ENCODE data around the gene GJB4. TPM values are rescaled to one million over a fixed set of nuclear protein-coding genes. Genes with fewer than 3 reads are reported as not detected.
A peak's percentile ranks its signal among the peaks of the same experiment; 100 is the strongest.

Gene GJB4
- polyA plus RNA-seq, 3 donors, result not detected

DNA sequence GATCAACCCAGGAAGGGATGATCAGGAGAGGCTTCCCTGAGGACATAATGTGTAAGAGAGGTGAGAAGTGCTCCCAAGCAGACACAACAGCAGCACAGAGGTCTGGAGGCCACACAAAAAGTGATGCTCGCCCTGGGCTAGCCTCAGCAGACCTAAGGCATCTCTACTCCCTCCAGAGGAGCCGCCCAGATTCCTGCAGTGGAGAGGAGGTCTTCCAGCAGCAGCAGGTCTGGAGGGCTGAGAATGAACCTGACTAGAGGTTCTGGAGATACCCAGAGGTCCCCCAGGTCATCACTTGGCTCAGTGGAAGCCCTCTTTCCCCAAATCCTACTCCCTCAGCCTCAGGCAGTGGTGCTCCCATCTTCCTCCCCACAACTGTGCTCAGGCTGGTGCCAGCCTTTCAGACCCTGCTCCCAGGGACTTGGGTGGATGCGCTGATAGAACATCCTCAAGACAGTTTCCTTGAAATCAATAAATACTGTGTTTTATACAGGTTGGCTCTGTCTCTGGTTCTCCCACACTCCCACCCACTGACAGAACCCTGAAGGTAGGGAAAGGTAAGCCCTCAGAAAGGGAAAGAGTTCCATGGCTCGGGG, 26.4 kb downstream of the GJB4 start:
- DNase-seq, result no peak
- no peaks in the 10 kb centered on the region for H3K4me1 ChIP-seq (ENCODE audit: control insufficient read depth in 1 of 2, insufficient read depth in 2 of 2, low read length in 2 of 2)
- Mint-ChIP-seq H3K4me1 (no peaks in the 10 kb centered on the region), H3K27me3 (ENCODE audit: low read depth in 3 of 3) (peaks cover 23 to 37% (median 25%) of the 10 kb centered on the region in 3 donors), H3K36me3 (no peaks in the 10 kb centered on the region), H3K4me3 (no peak overlapping the region), H3K9me3 (peaks cover 0 to 9% (median 4%) of the 10 kb centered on the region in 7 donors), H3K27ac (no peak overlapping the region)
- no peak overlapping the region for H3K4me3 ChIP-seq (replicated peaks in 1 of 3; ENCODE audit: low read depth in 2 of 3, low read length in 3 of 3)
- no peaks in the 10 kb centered on the region for H4K20me1 ChIP-seq (ENCODE audit: insufficient read depth, low read length)
- peaks cover 13 to 24% of the 10 kb centered on the region in 2 donors for H3K27me3 ChIP-seq (ENCODE audit: control insufficient read depth in 2 of 2, insufficient read depth in 2 of 2, low read length in 2 of 2)
- H3K9me3 ChIP-seq (replicated peaks in 1 of 2; ENCODE audit: control insufficient read depth in 1 of 2, insufficient read depth in 1 of 2, low read length in 2 of 2), result peaks cover 0 to 10% of the 10 kb centered on the region in 2 donors
- no peak overlapping the region for H2AFZ ChIP-seq (ENCODE audit: insufficient read depth, low read depth, low read length, poor library complexity, severe bottlenecking)
- no peaks in the 10 kb centered on the region for H3K79me2 ChIP-seq (ENCODE audit: insufficient read depth, low read length)
- 40% methylated on average over 2 of the region's 4 CpGs for WGBS (ENCODE audit: insufficient coverage)
- no peak overlapping the region for H3K9ac ChIP-seq (ENCODE audit: insufficient read depth, low read length, poor library complexity, severe bottlenecking)
- no peak for TF ChIP-seq CTCF (IDR thresholded peaks at IDR 0.05)
- H3K4me2 ChIP-seq (replicated peaks; ENCODE audit: extremely low read depth, low read length, poor library complexity, severe bottlenecking), result no peak overlapping the region
- H3K36me3 ChIP-seq (replicated peaks in 1 of 2; ENCODE audit: control insufficient read depth in 1 of 2, insufficient read depth in 2 of 2, low read length in 2 of 2), result no peaks in the 10 kb centered on the region
- intact Hi-C loops (cut with micrococcal nuclease), result loop anchor here in 1 of 2 donors (2.0 to 5.0 kb wide), 2 partner anchors 67 to 511 kb away; no protein-coding TSS in a partner anchor
- no peak overlapping the region for H3K27ac ChIP-seq (ENCODE audit: low read depth in 1 of 2, low read length in 2 of 2)

DNA sequence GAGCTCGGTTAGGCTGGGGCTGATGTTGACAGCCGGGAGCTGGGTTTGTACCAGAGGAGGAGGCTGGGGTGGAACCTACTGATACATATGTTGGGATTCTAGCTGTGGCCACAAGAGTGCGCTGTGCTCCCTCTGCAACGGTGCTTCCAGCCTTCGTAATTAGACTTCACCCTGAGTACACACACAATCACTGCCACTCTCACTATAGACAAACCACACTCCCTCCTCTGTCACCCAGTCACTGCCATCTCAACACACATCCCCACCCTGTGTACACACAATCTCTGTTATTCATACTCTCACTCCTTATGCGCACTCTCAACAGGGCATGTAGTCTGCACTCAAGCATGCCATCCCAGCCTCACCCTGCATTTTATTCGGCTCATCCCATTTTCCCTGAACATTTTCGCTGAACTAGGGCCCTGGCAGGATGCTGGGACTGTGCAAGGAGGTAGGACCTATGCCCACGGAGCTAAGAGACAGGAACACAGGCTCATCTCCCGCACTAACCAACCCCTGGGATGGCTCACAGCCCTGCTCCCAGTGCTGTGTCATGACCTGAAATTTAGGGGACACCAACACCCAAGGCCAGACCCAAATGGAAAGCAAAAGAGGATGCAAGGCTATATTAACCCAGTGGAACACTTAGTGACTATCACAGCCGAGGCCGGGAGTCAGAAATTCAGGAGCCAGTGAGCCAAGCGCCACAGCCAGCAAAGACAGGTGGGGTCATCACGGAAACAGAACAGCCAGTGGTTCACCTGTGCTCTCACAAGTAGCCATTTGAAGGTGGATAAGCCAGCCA, 27.2 kb downstream of the GJB4 start:
- peak; percentile 19 to 36 (median 31) for DNase-seq
- Mint-ChIP-seq H3K9me3 (peaks cover 0 to 10% (median 6%) of the 10 kb centered on the region in 7 donors), H3K27ac (no peak overlapping the region), H3K4me1 (no peaks in the 10 kb centered on the region), H3K36me3 (no peaks in the 10 kb centered on the region), H3K27me3 (ENCODE audit: low read depth in 3 of 3) (peaks cover 20 to 34% (median 23%) of the 10 kb centered on the region in 3 donors), H3K4me3 (no peak overlapping the region)
- Histone ChIP-seq H3K27me3 (ENCODE audit: control insufficient read depth in 2 of 2, insufficient read depth in 2 of 2, low read length in 2 of 2) (peaks cover 11 to 19% of the 10 kb centered on the region in 2 donors), H3K4me3 (replicated peaks in 1 of 3; ENCODE audit: low read depth in 2 of 3, low read length in 3 of 3) (no peak overlapping the region), H3K4me2 (replicated peaks; ENCODE audit: extremely low read depth, low read length, poor library complexity, severe bottlenecking) (no peak overlapping the region), H3K79me2 (ENCODE audit: insufficient read depth, low read length) (no peaks in the 10 kb centered on the region), H3K36me3 (replicated peaks in 1 of 2; ENCODE audit: control insufficient read depth in 1 of 2, insufficient read depth in 2 of 2, low read length in 2 of 2) (no peaks in the 10 kb centered on the region), H3K9ac (ENCODE audit: insufficient read depth, low read length, poor library complexity, severe bottlenecking) (no peak overlapping the region), H2AFZ (ENCODE audit: insufficient read depth, low read depth, low read length, poor library complexity, severe bottlenecking) (no peak overlapping the region), H3K9me3 (replicated peaks in 1 of 2; ENCODE audit: control insufficient read depth in 1 of 2, insufficient read depth in 1 of 2, low read length in 2 of 2) (peaks cover 0 to 8% of the 10 kb centered on the region in 2 donors), H4K20me1 (ENCODE audit: insufficient read depth, low read length) (no peaks in the 10 kb centered on the region), H3K27ac (ENCODE audit: low read depth in 1 of 2, low read length in 2 of 2) (no peak overlapping the region), H3K4me1 (ENCODE audit: control insufficient read depth in 1 of 2, insufficient read depth in 2 of 2, low read length in 2 of 2) (no peaks in the 10 kb centered on the region)
- intact Hi-C loops (cut with micrococcal nuclease), result loop anchor here in 1 of 2 donors (2.0 to 5.0 kb wide), 2 partner anchors 66 to 511 kb away; no protein-coding TSS in a partner anchor
- peak; percentile 74 for TF ChIP-seq CTCF (IDR thresholded peaks at IDR 0.05)
- WGBS (ENCODE audit: insufficient coverage), result 44% methylated on average over 11 of the region's 14 CpGs

Measured in CD14-positive monocyte (primary cell).